ENCODE data around the gene JAZF1. TPM values are rescaled to one million over a fixed set of nuclear protein-coding genes. Genes with fewer than 3 reads are reported as not detected.

The JAZF1 gene
- total RNA-seq, 1 experiment from 2014 or later: 36.6 TPM

- Histone ChIP-seq H3K9me3 (replicated peaks) (no peaks in the 10 kb centered on the region), H3K4me3 (no peak overlapping the region), H3K27me3 (replicated peaks) (no peaks in the 10 kb centered on the region), H3K27ac (peak overlapping the region; percentile 46), H3K4me1 (replicated peaks) (peaks cover 32% of the 10 kb centered on the region), H3K36me3 (no peaks in the 10 kb centered on the region)
- DNase-seq (ENCODE audit: low read depth in 1 of 2, low spot score in 2 of 2): peak in 1 of 2 experiments; percentile 73
These were observed 118.8 kb downstream of the JAZF1 start for GRCh38 chr7:28061824-28062196.

GRCh38 chr7:28060371-28060950 is 120.1 kb downstream of the JAZF1 start:
- peaks cover 43% of the 10 kb centered on the region for H3K4me1 ChIP-seq (replicated peaks)
- no peak overlapping the region for H3K4me3 ChIP-seq
- H3K27ac ChIP-seq: no peak overlapping the region
- H3K9me3 ChIP-seq (replicated peaks): no peaks in the 10 kb centered on the region
- DNase-seq (ENCODE audit: low read depth in 1 of 2, low spot score in 2 of 2): peak in 1 of 2 experiments; percentile 56
- no peaks in the 10 kb centered on the region for H3K36me3 ChIP-seq
- no peaks in the 10 kb centered on the region for H3K27me3 ChIP-seq (replicated peaks)

GRCh38 chr7:28055161-28055544 is 125.4 kb downstream of the JAZF1 start:
- H3K27me3 ChIP-seq (replicated peaks): no peaks in the 10 kb centered on the region
- peak in 1 of 2 experiments; percentile 66 for DNase-seq (ENCODE audit: low read depth in 1 of 2, low spot score in 2 of 2)
- H3K27ac ChIP-seq: peak overlapping the region; percentile 62
- H3K4me3 ChIP-seq: no peak overlapping the region
- H3K9me3 ChIP-seq (replicated peaks): no peaks in the 10 kb centered on the region
- H3K4me1 ChIP-seq (replicated peaks): peaks cover 35% of the 10 kb centered on the region
- H3K36me3 ChIP-seq: no peaks in the 10 kb centered on the region

GRCh38 chr7:28054531-28055160 is 125.9 kb downstream of the JAZF1 start:
- H3K4me3 ChIP-seq: no peak overlapping the region
- no peaks in the 10 kb centered on the region for H3K27me3 ChIP-seq (replicated peaks)
- H3K4me1 ChIP-seq (replicated peaks): peaks cover 35% of the 10 kb centered on the region
- DNase-seq (ENCODE audit: low read depth in 1 of 2, low spot score in 2 of 2): no peak
- H3K9me3 ChIP-seq (replicated peaks): no peaks in the 10 kb centered on the region
- H3K27ac ChIP-seq: peak overlapping the region; percentile 62
- H3K36me3 ChIP-seq: no peaks in the 10 kb centered on the region

- Histone ChIP-seq H3K36me3 (no peaks in the 10 kb centered on the region), H3K27me3 (replicated peaks) (no peaks in the 10 kb centered on the region), H3K4me1 (replicated peaks) (peaks cover 35% of the 10 kb centered on the region), H3K9me3 (replicated peaks) (no peaks in the 10 kb centered on the region), H3K4me3 (no peak overlapping the region), H3K27ac (no peak overlapping the region)
- DNase-seq (ENCODE audit: low read depth in 1 of 2, low spot score in 2 of 2): no peak
These were observed 127.7 kb downstream of the JAZF1 start for GRCh38 chr7:28052933-28053332.

- Histone ChIP-seq H3K27me3 (replicated peaks) (no peaks in the 10 kb centered on the region), H3K36me3 (no peaks in the 10 kb centered on the region), H3K9me3 (replicated peaks) (no peaks in the 10 kb centered on the region), H3K4me1 (replicated peaks) (peaks cover 10% of the 10 kb centered on the region), H3K27ac (no peak overlapping the region), H3K4me3 (no peak overlapping the region)
- no peak for DNase-seq (ENCODE audit: low read depth in 1 of 2, low spot score in 2 of 2)
These were observed 131.9 kb downstream of the JAZF1 start for GRCh38 chr7:28048694-28049093.

GRCh38 chr7:28046035-28046434 is 134.6 kb downstream of the JAZF1 start:
- peaks cover 21% of the 10 kb centered on the region for H3K4me1 ChIP-seq (replicated peaks)
- DNase-seq (ENCODE audit: low read depth in 1 of 2, low spot score in 2 of 2): no peak
- H3K27me3 ChIP-seq (replicated peaks): no peaks in the 10 kb centered on the region
- no peaks in the 10 kb centered on the region for H3K36me3 ChIP-seq
- no peak overlapping the region for H3K27ac ChIP-seq
- H3K4me3 ChIP-seq: no peak overlapping the region
- no peaks in the 10 kb centered on the region for H3K9me3 ChIP-seq (replicated peaks)

GRCh38 chr7:28045592-28045991 is 135.0 kb downstream of the JAZF1 start:
- no peak for DNase-seq (ENCODE audit: low read depth in 1 of 2, low spot score in 2 of 2)
- Histone ChIP-seq H3K27ac (no peak overlapping the region), H3K4me1 (replicated peaks) (peaks cover 25% of the 10 kb centered on the region), H3K36me3 (no peaks in the 10 kb centered on the region), H3K9me3 (replicated peaks) (no peaks in the 10 kb centered on the region), H3K4me3 (no peak overlapping the region), H3K27me3 (replicated peaks) (no peaks in the 10 kb centered on the region)

- Histone ChIP-seq H3K36me3 (no peaks in the 10 kb centered on the region), H3K27ac (no peak overlapping the region), H3K9me3 (replicated peaks) (no peaks in the 10 kb centered on the region), H3K4me3 (no peak overlapping the region), H3K4me1 (replicated peaks) (peaks cover 33% of the 10 kb centered on the region), H3K27me3 (replicated peaks) (no peaks in the 10 kb centered on the region)
- DNase-seq (ENCODE audit: low read depth in 1 of 2, low spot score in 2 of 2): no peak
These were observed 135.8 kb downstream of the JAZF1 start for GRCh38 chr7:28044825-28045224.

- H3K4me1 ChIP-seq (replicated peaks): peaks cover 54% of the 10 kb centered on the region
- DNase-seq (ENCODE audit: low read depth in 1 of 2, low spot score in 2 of 2): no peak
- H3K9me3 ChIP-seq (replicated peaks): no peaks in the 10 kb centered on the region
- peak overlapping the region; percentile 84; the same call in 1 of the 2 replicates for H3K27ac ChIP-seq
- H3K27me3 ChIP-seq (replicated peaks): no peaks in the 10 kb centered on the region
- no peak overlapping the region for H3K4me3 ChIP-seq
- H3K36me3 ChIP-seq: no peaks in the 10 kb centered on the region
These were observed 137.9 kb downstream of the JAZF1 start for GRCh38 chr7:28042721-28043120.

- Histone ChIP-seq H3K36me3 (no peaks in the 10 kb centered on the region), H3K27me3 (replicated peaks) (no peaks in the 10 kb centered on the region), H3K4me3 (no peak overlapping the region), H3K4me1 (replicated peaks) (peaks cover 60% of the 10 kb centered on the region), H3K9me3 (replicated peaks) (no peaks in the 10 kb centered on the region), H3K27ac (peak overlapping the region; percentile 84)
- DNase-seq (ENCODE audit: low read depth in 1 of 2, low spot score in 2 of 2): peak; percentile 57 to 79
These were observed 138.9 kb downstream of the JAZF1 start for GRCh38 chr7:28041508-28042314.

GRCh38 chr7:28038175-28038797 is 142.3 kb downstream of the JAZF1 start:
- no peak overlapping the region for H3K4me3 ChIP-seq
- peak in 1 of 2 experiments; percentile 51 for DNase-seq (ENCODE audit: low read depth in 1 of 2, low spot score in 2 of 2)
- peaks cover 93% of the 10 kb centered on the region for H3K4me1 ChIP-seq (replicated peaks)
- H3K27ac ChIP-seq: peak overlapping the region; percentile 84
- no peaks in the 10 kb centered on the region for H3K36me3 ChIP-seq
- H3K27me3 ChIP-seq (replicated peaks): no peaks in the 10 kb centered on the region
- H3K9me3 ChIP-seq (replicated peaks): no peaks in the 10 kb centered on the region

- Histone ChIP-seq H3K4me1 (replicated peaks) (peaks cover 92% of the 10 kb centered on the region), H3K9me3 (replicated peaks) (no peaks in the 10 kb centered on the region), H3K4me3 (no peak overlapping the region)
These were observed 143.2 kb downstream of the JAZF1 start for GRCh38 chr7:28037220-28038010.

More at GRCh38 chr7:28037220-28038010, 143.2 kb downstream of the JAZF1 start:
- no peaks in the 10 kb centered on the region for H3K27me3 ChIP-seq (replicated peaks)
- no peaks in the 10 kb centered on the region for H3K36me3 ChIP-seq
- DNase-seq (ENCODE audit: low read depth in 1 of 2, low spot score in 2 of 2): peak; percentile 65 to 94
- H3K27ac ChIP-seq: peak overlapping the region; percentile 84
